ENCODE data around the gene OSBPL7.
"Not testable (repeated sequence)": the region's sequence is repeated elsewhere in the genome, so short reads cannot be mapped to it uniquely, and the experiment has no call there.

Gene OSBPL7

GRCh38 chr17:47804461-47804860, 17.1 kb downstream of the OSBPL7 start:
- DNase-seq: no peak

- no peak for DNase-seq
These were observed 17.8 kb downstream of the OSBPL7 start for GRCh38 chr17:47803751-47804150.

DNA sequence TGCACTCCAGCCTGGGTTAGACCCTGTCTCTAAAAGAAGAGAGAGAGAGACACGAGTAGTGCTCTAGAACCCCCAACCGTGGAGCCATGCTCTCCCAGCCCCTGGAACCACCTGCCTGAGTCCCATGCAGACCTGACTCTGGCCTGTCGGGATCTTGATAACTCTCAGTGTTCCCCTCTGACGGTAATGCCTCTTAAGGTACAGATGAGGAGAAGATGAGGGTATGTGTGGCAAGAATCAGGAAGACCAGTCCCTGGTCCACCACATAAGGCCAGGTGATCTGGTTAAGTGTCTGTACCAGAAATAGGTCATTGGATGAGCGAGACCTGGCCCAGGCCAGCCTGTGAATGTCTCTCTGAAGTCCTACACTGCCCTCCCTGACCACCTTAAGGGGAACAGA, 18.4 kb downstream of the OSBPL7 start:
- no peak for DNase-seq

DNA sequence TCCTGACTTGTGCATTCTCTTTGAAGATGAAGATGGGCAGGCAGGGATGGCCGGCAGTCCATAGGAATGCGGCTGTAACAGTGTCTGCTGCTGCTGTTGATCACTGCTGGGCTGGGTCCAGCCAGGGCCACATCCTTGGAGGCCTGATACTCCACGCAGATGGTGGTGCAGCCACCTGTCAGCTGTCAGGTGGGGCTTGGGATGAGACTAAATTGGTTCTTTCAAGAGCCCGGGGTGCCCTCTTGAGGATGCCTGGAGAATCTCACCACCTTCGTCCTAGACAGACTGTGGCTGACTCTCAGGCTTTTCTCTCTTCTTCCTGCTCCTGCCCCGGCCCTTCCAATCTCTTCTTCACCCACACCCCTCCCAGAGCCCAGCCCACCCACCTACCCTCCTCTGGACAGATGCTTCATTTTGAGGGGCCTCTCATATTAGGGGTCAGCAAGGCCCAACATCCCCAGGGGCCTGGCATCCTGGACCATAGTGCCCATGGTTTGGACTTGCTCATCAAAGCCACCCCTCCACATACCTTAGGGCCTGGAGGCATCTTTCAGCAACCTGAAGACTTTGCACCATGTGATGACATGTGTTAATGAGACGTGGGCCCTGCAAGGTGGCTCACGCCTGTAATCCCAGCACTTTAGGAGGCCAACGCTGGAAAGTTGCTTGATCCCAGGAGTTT, 19.1 kb downstream of the OSBPL7 start:
- peak in 2 of 4 experiments; percentile 30 to 36 for DNase-seq

GRCh38 chr17:47801906-47802305, 19.7 kb downstream of the OSBPL7 start:
- DNase-seq: no peak

DNA sequence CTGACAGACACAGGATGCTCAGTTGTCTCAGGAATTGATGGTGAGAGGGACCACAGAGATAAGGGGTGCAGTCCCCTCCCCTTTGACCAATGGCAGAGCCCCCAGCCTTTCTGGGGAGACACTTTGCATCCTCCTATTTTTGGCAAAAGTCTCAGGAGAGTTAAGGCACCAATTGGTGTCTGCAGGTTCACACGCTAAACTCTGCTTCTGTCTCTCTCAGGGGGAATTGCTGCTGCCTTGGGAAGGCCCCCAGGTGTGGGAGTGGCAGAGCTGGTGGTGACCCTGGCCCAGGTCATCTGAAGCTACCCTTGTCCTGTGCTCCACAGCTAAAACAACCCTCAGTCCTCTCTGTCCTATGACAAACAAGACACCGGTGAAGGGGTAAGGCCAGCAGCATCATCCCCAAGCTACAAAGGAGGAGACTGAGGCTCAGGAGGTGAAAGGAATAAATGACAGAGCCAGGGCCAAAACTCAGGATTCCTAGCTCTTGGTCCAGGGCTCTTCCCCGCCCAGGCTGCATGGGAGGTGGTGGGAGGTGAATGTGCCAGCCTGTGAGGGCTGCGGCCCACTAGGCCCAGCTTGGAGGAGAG, 20.3 kb downstream of the OSBPL7 start:
- DNase-seq: no peak

- no peak for DNase-seq
These were observed 20.9 kb downstream of the OSBPL7 start for GRCh38 chr17:47800686-47801085.

- DNase-seq: no peak
These were observed 23.8 kb downstream of the OSBPL7 start for GRCh38 chr17:47797797-47798196.

GRCh38 chr17:47792979-47793378, 28.6 kb downstream of the OSBPL7 start:
- no peak for DNase-seq

DNA sequence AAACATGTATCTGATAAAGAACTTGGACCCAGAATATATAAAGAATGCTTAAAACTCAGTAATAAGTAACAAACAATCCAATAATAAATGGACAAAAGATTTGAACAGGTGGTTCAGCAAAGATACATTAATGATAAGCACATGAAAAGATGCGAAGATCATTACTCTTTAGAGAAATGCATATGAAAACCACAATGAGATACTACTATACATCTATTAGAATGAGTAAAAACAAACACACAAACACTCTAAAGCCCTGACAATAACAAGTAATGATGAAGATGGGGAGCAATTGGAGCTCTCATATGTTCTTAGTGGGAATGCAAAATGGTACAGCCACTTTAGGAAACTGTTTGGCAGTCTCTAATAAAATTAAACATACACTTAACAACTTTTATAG, 29.1 kb downstream of the OSBPL7 start:
- no peak for DNase-seq

GRCh38 chr17:47791025-47791424, 30.6 kb downstream of the OSBPL7 start:
- DNase-seq: no peak

DNA sequence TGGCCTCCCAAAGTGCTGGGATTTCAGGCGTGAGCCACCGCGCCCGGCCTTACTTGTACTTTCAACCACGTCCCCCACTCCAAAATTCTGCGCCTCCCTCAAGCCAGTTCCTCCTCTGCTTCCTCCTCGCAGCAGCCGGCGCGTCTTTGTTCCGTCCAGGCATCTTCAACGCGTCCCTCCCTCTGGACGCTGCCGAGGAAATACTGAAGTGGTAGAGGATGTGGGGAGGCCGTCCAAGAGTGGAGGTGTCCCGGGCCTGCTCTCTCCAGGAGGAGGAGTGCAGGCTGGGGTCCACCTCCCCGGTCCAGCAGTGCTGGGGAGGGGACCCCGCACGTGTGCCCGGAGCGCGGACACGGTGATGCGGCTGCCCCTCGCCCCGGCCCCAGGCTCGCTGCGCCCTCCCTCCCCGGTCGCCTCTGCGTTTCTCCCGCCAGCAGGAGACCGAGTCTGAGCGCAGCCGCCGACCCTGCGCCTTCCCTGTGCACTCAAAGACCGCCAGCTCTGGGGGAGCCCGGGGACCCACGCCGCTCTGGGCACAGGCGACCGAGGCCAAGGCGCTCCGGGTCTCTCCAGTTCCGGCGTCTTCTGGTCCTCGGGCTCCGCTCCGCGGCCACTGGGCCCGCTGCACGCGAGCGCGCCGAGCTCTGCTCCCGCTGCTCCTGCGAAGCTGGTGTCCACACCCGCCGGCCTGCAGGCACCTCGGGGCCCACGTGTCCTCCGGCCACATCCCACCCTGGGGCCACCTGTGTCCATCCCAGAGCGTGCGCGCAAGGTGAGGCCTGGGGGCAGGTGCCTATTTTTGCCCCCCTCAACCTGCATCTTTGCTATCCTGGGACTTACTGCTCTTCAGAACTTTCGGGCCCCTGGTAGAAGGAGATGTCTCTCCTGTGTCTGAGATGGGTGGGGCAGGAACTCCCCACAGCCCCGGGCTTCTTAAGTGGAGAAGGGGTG, 31.7 kb downstream of the OSBPL7 start:
- peak in 2 of 4 experiments; percentile 13 to 16 for DNase-seq

DNA sequence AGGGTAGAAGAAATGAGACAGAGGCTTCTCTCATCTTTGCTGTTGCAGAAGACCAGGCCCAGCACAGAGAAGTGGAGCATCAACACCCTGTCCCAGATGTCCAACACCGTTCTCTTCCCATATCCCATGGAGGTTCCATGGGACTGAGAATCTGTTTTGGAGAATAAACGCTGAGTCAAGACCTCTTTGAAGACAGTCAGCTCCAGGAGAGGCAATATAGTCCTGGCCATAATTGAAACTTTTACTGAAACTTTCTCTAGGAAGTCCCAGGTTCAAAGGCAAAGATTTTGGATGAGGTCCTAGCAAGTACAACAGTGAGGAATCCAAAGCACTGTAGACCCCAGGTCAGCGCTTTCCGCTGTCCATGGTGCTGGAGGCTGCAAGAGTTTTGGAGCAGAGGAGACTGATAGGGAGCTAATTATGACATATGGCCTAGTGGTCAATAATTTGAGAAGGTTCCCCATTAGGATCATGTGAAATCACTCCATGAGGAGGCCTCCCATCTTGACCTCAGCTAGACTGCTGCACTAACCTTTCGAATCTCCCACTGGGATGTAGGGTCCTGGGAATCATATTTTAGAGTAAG, 36.0 kb downstream of the OSBPL7 start:
- no peak for DNase-seq

GRCh38 chr17:47781397-47781796, 40.2 kb downstream of the OSBPL7 start:
- DNase-seq: no peak

DNA sequence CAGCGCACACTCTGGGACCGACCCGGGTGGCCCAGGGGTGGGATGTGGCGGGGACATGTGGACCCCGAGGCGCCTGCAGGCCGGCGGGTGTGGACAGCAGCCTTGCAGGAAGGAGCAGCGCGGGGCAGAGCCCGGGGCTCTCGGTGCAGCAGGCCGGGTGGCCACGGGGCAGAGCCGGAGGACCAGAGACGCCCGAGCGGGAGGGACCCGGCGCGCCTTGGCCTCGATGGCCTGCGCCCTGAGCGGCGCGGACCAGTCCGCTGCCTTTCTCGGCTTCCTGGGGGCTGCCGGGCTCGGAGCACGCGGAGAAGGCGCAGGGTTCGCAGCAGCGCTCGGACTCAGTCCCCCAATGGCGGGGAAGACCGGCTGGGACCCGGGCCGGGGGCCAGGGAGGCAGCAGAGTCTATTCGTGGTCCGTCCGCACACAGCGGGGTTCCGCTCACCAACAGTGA, 43.4 kb downstream of the OSBPL7 start:
- no peak for DNase-seq

GRCh38 chr17:47776330-47777197, 45.0 kb downstream of the OSBPL7 start:
- DNase-seq: no peak

DNA sequence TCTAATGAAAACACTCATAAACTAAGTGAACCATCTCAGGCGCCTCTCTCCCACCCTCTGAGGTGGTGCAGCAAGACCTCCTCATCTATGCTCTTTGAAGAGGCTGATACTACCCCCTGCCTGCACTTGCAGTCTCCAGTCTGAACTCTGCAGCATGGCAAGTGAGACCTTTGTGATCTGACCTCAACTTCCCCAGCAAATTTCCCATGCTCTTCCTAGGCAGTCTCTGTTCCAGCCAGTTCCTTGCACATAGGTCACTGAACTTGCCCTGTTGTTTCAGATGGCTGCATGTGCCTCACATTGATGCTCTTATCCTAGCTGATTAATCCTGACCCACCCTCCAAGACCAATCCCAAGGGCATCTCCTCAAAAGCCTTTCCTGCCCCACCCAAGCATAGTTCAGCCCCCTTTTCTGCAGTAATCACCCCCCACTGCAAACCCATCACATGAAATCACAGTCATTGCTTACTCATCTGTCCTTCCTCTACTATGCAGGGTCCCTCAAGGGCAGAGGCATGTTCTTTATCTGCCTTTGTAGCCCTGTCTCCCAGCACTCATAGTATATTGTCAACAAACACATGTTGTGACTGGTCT, 46.5 kb downstream of the OSBPL7 start:
- no peak for DNase-seq

DNA sequence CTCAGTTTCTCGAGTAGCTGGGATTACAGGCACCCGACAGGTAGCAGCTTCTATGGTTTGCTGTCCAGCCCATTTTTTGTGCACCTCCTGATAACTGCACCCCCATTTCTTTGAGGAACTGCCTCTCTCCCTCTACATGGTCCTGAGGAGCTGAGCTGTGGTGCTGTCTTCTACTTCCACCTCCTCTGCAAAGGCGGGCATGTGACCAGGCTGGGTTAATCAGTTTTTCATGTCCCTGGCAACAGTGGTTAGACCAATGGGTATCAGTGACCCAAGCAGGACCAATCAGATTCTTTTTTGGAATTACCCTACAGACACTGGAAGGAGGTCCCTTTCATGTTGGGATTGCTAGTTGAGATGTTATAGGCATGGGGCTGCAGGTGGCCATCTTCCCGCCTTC, 47.3 kb downstream of the OSBPL7 start:
- no peak for DNase-seq

- DNase-seq: not testable (repeated sequence)
These were observed 47.9 kb downstream of the OSBPL7 start for GRCh38 chr17:47773649-47774048.

- no peak for DNase-seq
These were observed 57.5 kb downstream of the OSBPL7 start for GRCh38 chr17:47763913-47764582.

GRCh38 chr17:47762728-47763127, 58.9 kb downstream of the OSBPL7 start:
- no peak for DNase-seq
